GM18907 (cell line): Measurements from ENCODE around the gene ID2.

Experiments
- ATAC-seq: cut with Tn5 transposase; IDR thresholded peaks from one replicate; pipeline ENCODE4 v1.9.1; 2021; ENCODE audit warnings: mild to moderate bottlenecking, moderate library complexity; ENCODE audit not compliant: unreplicated experiment

Gene ID2

GRCh38 chr2:8667896-8668512, 13.9 kb upstream of the ID2 start:
- ATAC-seq, result no peak

- ATAC-seq, result no peak
These were observed 12.6 kb upstream of the ID2 start for GRCh38 chr2:8669157-8669817.

GRCh38 chr2:8670580-8670979, 11.3 kb upstream of the ID2 start:
- ATAC-seq, result no peak

- ATAC-seq, result no peak
These were observed 10.7 kb upstream of the ID2 start for GRCh38 chr2:8671176-8671575.

- no peak for ATAC-seq
These were observed 10.1 kb upstream of the ID2 start for GRCh38 chr2:8671802-8672201.

- ATAC-seq, result no peak
These were observed 8.9 kb upstream of the ID2 start for GRCh38 chr2:8672940-8673339.

GRCh38 chr2:8673381-8673780, 8.5 kb upstream of the ID2 start:
- no peak for ATAC-seq

- ATAC-seq, result no peak
These were observed 7.3 kb upstream of the ID2 start for GRCh38 chr2:8674420-8675009.

- ATAC-seq, result no peak
These were observed 6.3 kb upstream of the ID2 start for GRCh38 chr2:8675543-8675942.

GRCh38 chr2:8676191-8676920, 5.5 kb upstream of the ID2 start:
- ATAC-seq, result no peak

- ATAC-seq, result no peak
These were observed 4.8 kb upstream of the ID2 start for GRCh38 chr2:8676921-8677645.

- no peak for ATAC-seq
These were observed 3.9 kb upstream of the ID2 start for GRCh38 chr2:8677646-8678592.

- ATAC-seq, result peak; percentile 65
These were observed 2.9 kb upstream of the ID2 start for GRCh38 chr2:8678731-8679566.

GRCh38 chr2:8679567-8679826, 2.4 kb upstream of the ID2 start:
- no peak for ATAC-seq

GRCh38 chr2:8679827-8680731, 1.8 kb upstream of the ID2 start:
- no peak for ATAC-seq

GRCh38 chr2:8680822-8681760, 765 bp upstream of the ID2 start:
- no peak for ATAC-seq
